Progenitor cell of endocrine pancreas (in vitro differentiated cells): ENCODE data around the gene NECTIN2. TPM values are rescaled to one million over a fixed set of nuclear protein-coding genes. Genes with fewer than 3 reads are reported as not detected.
A peak's percentile ranks its signal among the peaks of the same experiment; 100 is the strongest.

ENCODE experiments used
- DNase-seq: peaks from one replicate; pipeline ENCODE4 v3.0.0; 2021; ENCODE audit warnings: low spot score; ENCODE audit not compliant: unreplicated experiment
- H3K27ac Mint-ChIP-seq: 2 replicates; pipeline ENCODE4 v1.8.0; 2021; ENCODE audit warnings: mild to moderate bottlenecking, moderate library complexity, mixed read lengths
- H3K27me3 Mint-ChIP-seq: 2 replicates; pipeline ENCODE4 v1.8.0; 2021; ENCODE audit warnings: mixed read lengths
- H3K36me3 Mint-ChIP-seq: 2 replicates; pipeline ENCODE4 v1.8.0; 2022; ENCODE audit warnings: mixed read lengths; ENCODE audit not compliant: insufficient read depth
- H3K4me1 Mint-ChIP-seq: 2 replicates; pipeline ENCODE4 v1.8.0; 2021; ENCODE audit warnings: low read depth, mixed read lengths
- H3K4me3 Mint-ChIP-seq: 2 replicates; pipeline ENCODE4 v1.8.0; 2021; ENCODE audit warnings: low read depth, mild to moderate bottlenecking, moderate library complexity, mixed read lengths
- H3K9me3 Mint-ChIP-seq: 2 replicates; pipeline ENCODE4 v1.8.0; 2021; ENCODE audit warnings: low read depth, mixed read lengths
- total RNA-seq: library from RNA; stranded (reverse); gene quantifications from 2 replicates; pipeline ENCODE4 v1.2.1, GENCODE V29; 2021
- TF ChIP-seq, protein P1 (sequence below): fragments of 200-600 bp; sonication (generic); IDR thresholded peaks from one replicate; pipeline ENCODE4 v1.5.0; 2021; ENCODE audit warnings: antibody characterized with exemption, mild to moderate bottlenecking; ENCODE audit not compliant: unreplicated experiment

Gene NECTIN2
- total RNA-seq, 1 donor from 2014 or later, result 201 TPM

GRCh38 chr19:44894946-44895345 lies 48.8 kb downstream of the NECTIN2 start:
- Mint-ChIP-seq H3K27ac (no peak overlapping the region), H3K36me3 (peaks cover 19% of the 10 kb centered on the region), H3K27me3 (no peaks in the 10 kb centered on the region), H3K4me3 (no peak overlapping the region), H3K4me1 (peaks cover 16% of the 10 kb centered on the region), H3K9me3 (no peaks in the 10 kb centered on the region)
- no peak for DNase-seq
- TF ChIP-seq, protein P1, sequence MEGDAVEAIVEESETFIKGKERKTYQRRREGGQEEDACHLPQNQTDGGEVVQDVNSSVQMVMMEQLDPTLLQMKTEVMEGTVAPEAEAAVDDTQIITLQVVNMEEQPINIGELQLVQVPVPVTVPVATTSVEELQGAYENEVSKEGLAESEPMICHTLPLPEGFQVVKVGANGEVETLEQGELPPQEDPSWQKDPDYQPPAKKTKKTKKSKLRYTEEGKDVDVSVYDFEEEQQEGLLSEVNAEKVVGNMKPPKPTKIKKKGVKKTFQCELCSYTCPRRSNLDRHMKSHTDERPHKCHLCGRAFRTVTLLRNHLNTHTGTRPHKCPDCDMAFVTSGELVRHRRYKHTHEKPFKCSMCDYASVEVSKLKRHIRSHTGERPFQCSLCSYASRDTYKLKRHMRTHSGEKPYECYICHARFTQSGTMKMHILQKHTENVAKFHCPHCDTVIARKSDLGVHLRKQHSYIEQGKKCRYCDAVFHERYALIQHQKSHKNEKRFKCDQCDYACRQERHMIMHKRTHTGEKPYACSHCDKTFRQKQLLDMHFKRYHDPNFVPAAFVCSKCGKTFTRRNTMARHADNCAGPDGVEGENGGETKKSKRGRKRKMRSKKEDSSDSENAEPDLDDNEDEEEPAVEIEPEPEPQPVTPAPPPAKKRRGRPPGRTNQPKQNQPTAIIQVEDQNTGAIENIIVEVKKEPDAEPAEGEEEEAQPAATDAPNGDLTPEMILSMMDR, result no peak

- Mint-ChIP-seq H3K36me3 (peaks cover 19% of the 10 kb centered on the region), H3K9me3 (no peaks in the 10 kb centered on the region), H3K4me3 (no peak overlapping the region), H3K27me3 (no peaks in the 10 kb centered on the region), H3K4me1 (no peaks in the 10 kb centered on the region), H3K27ac (no peak overlapping the region)
- DNase-seq, result no peak
- TF ChIP-seq, protein P1, result no peak
These were observed 51.7 kb downstream of the NECTIN2 start for GRCh38 chr19:44897835-44898234.

DNA sequence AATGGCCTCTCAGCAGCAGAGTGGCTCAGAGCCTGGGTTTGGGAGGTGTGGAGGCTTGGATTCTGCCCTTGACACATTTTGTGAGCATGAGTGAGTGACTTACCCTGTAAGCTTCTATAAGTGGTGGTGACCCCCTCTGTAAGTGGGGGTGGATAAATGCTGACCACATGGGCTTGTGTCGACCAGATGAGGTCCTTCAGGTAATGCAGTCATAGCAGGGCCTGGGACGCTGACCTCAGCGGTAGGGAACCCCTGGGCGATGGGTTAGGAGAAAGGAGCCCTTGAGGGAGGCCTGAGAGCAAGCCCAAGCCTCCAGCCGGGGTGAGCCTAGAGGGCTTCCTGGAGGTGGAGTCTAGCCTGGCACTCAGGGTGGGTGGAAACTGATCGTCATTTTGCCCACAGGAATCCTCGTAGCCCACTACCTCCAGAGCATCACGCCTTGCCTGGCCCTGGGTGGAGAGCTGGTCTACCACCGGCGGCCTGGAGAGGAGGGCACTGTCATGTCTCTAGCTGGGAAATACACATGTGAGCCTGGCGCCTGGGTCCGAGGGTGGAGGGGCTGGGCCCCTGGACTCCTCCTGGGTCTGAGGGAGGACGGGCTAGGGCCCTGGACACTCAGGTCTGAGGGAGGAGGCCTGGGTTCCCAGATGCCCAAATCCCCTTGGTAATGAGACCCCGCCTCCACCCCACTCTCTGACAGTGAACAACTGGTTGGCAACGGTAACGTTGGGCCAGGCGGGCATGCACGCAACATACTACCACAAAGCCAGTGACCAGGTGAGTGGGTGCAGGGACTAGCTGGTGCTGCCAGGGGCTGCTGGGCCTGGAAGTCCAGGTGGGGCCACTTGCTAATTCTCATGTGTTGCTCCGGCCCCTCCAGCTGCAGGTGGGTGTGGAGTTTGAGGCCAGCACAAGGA lies 54.5 kb downstream of the NECTIN2 start:
- no peak for DNase-seq
- H3K9me3 Mint-ChIP-seq, result no peaks in the 10 kb centered on the region
- TF ChIP-seq, protein P1, result no peak
- no peak overlapping the region for H3K27ac Mint-ChIP-seq
- peaks cover 10% of the 10 kb centered on the region for H3K36me3 Mint-ChIP-seq
- peaks cover 3% of the 10 kb centered on the region for H3K4me1 Mint-ChIP-seq
- no peaks in the 10 kb centered on the region for H3K27me3 Mint-ChIP-seq
- H3K4me3 Mint-ChIP-seq, result no peak overlapping the region

GRCh38 chr19:44903216-44903601 lies 57.1 kb downstream of the NECTIN2 start:
- peaks cover 13% of the 10 kb centered on the region for H3K4me1 Mint-ChIP-seq
- no peak for DNase-seq
- H3K27ac Mint-ChIP-seq, result no peak overlapping the region
- H3K36me3 Mint-ChIP-seq, result peaks cover 9% of the 10 kb centered on the region
- no peaks in the 10 kb centered on the region for H3K9me3 Mint-ChIP-seq
- no peaks in the 10 kb centered on the region for H3K27me3 Mint-ChIP-seq
- H3K4me3 Mint-ChIP-seq, result no peak overlapping the region
- TF ChIP-seq, protein P1, result no peak

DNA sequence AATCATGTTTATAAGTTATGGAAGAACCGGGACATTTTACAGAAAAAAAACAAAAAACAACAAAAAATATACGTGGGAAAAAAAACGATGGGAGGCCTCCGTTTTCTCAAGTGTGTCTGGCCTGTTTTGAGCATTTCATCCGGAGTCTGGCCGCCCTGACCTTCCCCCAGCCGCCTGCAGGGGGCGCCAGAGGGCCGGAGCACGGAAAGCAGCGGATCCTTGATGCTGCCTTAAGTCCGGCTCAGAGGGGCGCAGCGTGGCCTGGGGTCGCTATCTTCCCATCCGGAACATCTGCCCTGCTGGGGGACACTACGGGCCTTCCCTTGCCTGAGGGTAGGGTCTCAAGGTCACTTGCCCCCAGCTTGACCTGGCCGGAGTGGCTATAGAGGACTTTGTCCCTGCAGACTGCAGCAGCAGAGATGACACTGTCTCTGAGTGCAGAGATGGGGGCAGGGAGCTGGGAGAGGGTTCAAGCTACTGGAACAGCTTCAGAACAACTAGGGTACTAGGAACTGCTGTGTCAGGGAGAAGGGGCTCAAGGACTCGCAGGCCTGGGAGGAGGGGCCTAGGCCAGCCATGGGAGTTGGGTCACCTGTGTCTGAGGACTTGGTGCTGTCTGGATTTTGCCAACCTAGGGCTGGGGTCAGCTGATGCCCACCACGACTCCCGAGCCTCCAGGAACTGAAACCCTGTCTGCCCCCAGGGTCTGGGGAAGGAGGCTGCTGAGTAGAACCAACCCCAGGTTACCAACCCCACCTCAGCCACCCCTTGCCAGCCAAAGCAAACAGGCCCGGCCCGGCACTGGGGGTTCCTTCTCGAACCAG lies 57.7 kb downstream of the NECTIN2 start:
- Mint-ChIP-seq H3K9me3 (no peaks in the 10 kb centered on the region), H3K27me3 (no peaks in the 10 kb centered on the region), H3K4me1 (peaks cover 13% of the 10 kb centered on the region), H3K4me3 (no peak overlapping the region), H3K27ac (no peak overlapping the region), H3K36me3 (peaks cover 9% of the 10 kb centered on the region)
- TF ChIP-seq, protein P1, result peak; percentile 99
- DNase-seq, result peak; percentile 80
